GM18858 (cell line): ENCODE results near the gene KLHL22.
"Not testable (repeated sequence)": the region's sequence is repeated elsewhere in the genome, so short reads cannot be mapped to it uniquely, and the experiment has no call there.

Experiments used
- ATAC-seq: cut with Tn5 transposase; IDR thresholded peaks from one replicate; pipeline ENCODE4 v1.9.1; 2021; ENCODE audit not compliant: unreplicated experiment

The KLHL22 gene

DNA sequence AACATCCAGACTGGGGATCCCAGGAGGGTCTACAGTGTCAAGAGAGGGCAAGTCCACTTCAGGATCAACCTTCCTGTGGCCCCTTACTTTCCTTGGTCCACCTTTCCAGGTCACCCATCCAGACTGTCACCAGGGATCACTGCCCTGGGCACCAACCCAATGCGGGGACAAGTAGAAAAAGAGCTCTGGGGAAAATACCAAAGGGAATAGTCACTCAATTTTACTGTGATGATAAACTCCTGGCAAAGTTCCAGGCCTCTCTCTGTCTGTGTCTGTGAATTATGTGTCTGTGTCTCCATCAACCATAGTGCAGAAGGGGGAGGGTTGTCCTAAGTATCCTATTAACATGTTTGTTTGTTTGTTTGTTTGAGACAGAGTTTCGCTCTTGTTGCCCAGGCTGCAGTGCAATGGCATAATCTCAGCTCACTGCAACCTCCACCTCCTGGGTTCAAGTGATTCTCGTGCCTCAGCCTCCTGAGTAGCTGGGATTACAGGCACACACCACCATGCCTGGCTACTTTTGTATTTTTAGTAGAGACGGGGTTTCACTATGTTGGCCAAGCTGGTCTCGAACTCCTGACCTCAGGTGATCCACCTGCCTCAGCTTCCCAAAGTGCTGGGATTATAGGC, 8.8 kb upstream of the KLHL22 start:
- not testable (repeated sequence) for ATAC-seq

DNA sequence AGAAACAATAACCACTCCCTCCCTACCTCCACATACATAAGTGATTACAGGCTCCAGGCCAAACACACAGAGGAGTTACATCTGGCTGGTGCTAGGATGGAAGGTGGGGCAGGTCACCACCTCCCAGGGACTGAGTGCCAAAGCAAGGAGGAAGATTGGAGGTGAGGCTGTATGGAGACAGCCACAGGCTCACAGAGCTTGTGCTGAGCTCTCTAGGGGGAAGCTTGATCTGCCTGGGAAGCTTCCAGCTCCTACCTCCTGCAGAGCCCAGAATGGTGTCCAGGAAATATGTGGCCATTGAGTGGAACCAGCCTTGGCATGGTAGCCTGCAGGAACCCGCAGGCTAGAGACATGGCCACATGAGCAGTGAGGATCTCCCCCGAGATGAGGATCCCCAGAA, 8.2 kb upstream of the KLHL22 start:
- no peak for ATAC-seq

DNA sequence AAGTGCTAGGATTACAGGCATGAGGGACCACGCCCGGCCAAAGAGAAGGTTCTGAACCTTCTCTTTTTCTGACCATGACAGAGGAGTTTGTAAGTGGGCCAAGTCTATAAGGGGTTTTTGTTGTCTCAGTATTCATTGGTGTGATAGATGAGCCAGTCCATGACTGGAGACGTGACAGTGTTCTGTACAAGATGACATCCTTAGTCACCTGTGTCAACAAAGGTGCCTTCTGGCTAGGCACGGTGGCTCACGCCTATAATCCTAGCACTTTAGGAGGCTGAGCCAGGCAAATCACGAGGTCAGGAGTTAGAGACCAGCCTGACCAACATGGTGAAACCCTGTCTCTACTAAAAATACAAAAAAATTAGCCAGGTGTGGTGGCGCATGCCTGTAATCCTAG, 4.2 kb upstream of the KLHL22 start:
- no peak for ATAC-seq

GRCh38 chr22:20498913-20499312, 3.3 kb upstream of the KLHL22 start:
- ATAC-seq, result no peak

DNA sequence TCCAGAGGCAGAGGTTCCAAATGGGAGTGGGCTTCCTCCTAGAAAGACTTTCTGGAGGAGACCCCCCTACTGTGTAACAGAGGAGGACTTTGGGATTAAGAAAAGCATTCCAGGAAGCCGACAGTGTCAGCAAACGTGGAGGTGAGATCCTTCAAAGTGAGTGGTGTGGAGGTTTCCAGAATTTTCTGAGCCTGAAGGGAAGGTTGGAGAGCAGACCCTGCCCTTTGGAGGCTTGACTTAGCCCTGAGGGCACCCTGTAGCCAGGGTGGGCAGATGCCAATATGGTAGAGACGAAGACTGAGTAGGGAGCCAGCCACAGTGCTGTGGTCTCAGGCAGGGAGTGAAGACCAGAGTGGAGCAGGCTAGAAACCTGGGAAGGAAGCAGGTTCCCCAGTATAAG, 1.8 kb upstream of the KLHL22 start:
- no peak for ATAC-seq

GRCh38 chr22:20495861-20496681, 476 bp upstream of the KLHL22 start:
- ATAC-seq, result peak; percentile 48

GRCh38 chr22:20491346-20491745, 4.2 kb downstream of the KLHL22 start:
- ATAC-seq, result no peak

DNA sequence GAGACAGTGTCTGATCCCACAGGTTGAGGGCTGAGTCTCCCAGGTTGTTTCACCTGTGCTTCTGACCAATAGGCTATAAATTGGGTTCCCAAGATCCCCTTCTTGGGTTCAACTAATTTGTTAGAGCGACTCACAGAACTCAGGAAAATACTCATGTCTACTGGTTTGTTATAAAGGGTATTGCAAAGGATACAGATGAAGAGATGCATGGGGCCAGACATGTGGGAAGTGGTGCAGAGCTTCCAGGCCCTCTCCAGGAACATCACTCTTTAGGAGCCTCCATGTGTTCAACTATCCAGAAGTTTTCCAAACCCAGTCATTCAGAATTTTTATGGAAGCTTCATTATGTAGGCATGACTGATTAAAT, 4.7 kb downstream of the KLHL22 start:
- no peak for ATAC-seq

GRCh38 chr22:20490183-20490940, 5.2 kb downstream of the KLHL22 start:
- no peak for ATAC-seq

- no peak for ATAC-seq
These were observed 6.6 kb downstream of the KLHL22 start for GRCh38 chr22:20488946-20489345.

GRCh38 chr22:20487715-20488114, 7.9 kb downstream of the KLHL22 start:
- ATAC-seq, result no peak

DNA sequence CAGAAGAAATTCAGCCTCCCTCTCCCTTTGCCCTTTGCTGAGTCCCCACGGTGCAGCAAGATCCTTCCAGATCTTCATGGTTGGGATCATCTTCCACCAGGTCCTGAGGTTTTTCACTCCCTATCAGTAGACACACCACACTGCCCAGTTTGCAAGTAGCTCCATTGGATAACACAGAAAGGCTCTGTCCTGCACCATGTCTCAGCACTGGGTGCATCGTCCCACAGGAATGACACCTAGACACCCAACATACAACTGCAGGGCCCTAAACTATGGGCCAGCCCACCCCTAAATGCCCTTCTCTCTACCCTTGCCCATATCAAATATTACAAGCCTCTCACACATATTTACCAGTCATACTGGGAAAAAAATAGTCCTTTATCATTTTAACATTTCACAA, 9.4 kb downstream of the KLHL22 start:
- ATAC-seq, result no peak

DNA sequence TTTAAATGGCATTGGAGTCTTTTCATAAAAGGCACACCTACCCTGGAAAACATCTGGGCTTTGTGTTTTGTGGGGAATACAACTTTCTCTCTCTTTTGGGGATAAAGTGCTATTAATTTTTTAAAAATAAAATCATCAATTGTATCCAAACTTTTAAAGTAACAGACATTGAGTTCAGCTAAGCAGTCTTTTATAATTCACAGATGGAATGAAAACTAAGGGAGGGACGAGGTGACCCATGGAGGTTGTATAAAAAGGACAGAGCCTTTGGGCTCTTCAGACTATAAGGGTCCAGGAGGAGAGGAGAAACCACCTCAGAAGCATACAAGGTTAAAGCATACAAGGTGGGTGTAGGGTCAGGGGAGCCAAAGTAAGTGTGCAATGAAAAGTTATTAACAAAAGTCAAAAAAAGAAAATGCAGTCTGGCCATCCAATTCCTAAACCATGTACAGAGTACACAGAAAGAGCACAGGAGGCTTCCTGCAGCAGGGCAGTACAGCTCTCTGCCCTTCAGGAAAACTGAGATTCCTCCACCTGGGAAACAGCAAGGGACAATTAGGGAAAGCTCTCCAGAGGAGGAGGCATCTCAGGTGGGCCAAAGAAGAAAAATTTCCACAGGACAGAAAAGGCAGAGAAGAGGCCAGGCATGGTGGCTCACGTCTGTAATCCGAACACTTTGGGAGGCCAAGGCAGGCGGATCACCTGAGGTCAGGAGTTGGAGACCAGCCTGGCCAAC, 10.5 kb downstream of the KLHL22 start:
- no peak for ATAC-seq

DNA sequence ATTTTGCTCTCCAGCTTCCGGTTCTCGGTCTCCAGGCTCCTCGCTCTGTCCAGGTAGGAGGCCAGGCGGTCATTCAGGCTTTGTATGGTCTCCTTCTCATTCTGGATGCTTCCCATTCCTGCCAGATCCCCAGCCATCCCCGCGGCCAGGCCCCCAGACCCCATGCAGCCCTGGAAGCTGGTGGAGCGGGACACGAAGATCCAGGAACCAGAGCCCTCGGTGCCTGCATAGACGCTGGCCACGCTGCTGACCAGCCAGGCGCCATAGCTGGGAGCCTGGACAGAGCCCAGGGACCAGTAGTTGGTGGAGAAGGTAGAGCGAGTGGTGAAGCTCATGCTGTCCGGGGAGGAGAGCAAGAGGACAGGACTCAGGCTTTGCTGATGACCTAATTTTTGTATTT, 11.8 kb downstream of the KLHL22 start:
- no peak for ATAC-seq

- not testable (repeated sequence) for ATAC-seq
These were observed 12.5 kb downstream of the KLHL22 start for GRCh38 chr22:20483143-20483506.

DNA sequence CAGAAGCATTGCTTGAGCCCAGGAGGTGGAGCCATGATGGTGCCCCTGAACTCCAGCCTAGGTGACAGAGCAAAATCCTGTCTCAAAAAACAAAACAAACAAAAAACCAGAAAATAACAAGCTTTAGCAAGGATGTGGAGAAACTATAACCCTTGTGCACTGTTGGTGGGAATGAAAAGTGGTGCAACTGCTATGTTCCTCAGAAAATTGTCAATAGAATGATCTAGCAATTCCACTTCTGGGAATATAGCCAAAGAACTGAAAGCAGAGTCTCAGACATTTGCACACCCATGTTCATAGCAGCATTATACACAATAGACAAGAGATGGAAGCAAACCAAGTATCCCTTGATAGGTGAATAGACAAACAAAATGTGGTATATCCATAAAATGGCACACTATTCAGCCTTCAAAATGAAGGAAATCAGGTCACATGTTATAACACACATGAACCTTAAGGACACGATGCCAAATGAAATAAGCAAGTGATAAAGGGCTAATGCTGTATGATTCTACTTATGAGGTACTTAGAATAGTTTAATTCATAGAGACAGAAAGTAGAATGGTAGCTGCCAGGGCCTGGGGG, 15.9 kb downstream of the KLHL22 start:
- no peak for ATAC-seq

- not testable (repeated sequence) for ATAC-seq
These were observed 17.5 kb downstream of the KLHL22 start for GRCh38 chr22:20478059-20478458.

DNA sequence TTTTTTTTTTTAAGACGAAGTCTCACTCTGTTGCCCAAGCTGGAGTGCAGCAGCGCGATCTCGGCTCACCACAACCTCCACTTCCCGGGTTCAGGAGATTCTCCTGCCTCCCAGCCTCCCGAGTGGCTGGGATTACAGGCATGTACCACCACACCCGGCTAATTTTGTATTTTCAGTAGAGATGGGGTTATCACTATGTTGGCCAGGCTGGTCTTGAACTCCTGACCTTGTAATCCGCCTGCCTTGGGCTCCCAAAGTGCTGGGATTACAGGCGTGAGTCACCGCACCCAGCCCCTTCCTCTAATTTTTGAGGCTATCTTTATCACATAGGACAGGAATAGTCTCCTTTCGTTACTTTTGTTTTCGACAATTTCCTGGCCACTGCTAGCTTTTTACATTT, 20.0 kb downstream of the KLHL22 start:
- not testable (repeated sequence) for ATAC-seq

GRCh38 chr22:20475115-20475436, 20.5 kb downstream of the KLHL22 start:
- no peak for ATAC-seq

- ATAC-seq, result no peak
These were observed 22.8 kb downstream of the KLHL22 start for GRCh38 chr22:20472629-20473442.
